GM19025 (cell line): ENCODE results near the gene HSD17B2.
"Not testable (repeated sequence)": the region's sequence is repeated elsewhere in the genome, so short reads cannot be mapped to it uniquely, and the experiment has no call there.

Source experiments
- ATAC-seq: cut with Tn5 transposase; IDR thresholded peaks from one replicate; pipeline ENCODE4 v1.9.1; 2021; ENCODE audit warnings: mild to moderate bottlenecking, low read depth, moderate library complexity; ENCODE audit not compliant: unreplicated experiment

Gene HSD17B2

GRCh38 chr16:82116535-82116934 is 81.5 kb downstream of the HSD17B2 start:
- no peak for ATAC-seq

DNA sequence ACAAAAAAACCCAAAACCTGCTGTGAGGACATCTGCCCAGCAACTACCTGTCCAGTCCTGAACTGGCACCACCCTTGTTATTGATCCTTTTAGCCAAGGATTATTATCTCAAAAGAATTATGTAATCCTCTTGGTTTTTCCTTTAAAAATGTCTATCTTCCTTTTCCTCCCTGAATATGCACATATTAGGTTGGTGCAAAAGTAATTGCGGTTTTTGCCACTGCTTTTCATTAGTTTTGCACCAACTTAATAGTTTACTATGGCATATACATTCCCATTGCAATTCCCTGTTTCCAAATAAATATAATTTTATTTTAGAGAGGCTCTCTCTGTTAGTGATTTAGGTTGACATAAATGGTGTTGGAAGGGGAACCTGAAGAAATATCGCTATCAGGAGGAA is 83.7 kb downstream of the HSD17B2 start:
- ATAC-seq: no peak

DNA sequence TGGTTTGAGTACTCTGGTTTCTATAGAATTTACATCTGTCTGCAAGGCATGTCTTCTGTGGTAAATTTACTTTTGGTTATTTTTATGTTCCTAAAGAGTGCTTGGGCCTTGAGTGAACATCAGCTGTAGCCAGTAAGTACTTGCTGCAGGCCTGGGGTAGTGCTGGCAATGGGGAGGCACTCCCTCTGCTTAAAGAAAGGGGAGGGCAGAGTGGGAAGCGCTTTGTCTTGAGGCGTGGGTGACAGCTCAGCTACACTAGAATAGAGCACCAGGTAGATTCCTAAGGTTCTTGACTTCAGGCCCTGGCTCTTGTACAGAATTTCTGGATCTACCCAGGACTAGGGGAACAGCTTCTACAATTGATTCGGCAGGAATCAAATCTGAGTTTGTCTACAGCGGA is 84.4 kb downstream of the HSD17B2 start:
- no peak for ATAC-seq

- ATAC-seq: no peak
These were observed 89.6 kb downstream of the HSD17B2 start for GRCh38 chr16:82124651-82125050.

- no peak for ATAC-seq
These were observed 94.8 kb downstream of the HSD17B2 start for GRCh38 chr16:82129881-82130280.

GRCh38 chr16:82133798-82134197 is 98.7 kb downstream of the HSD17B2 start:
- no peak for ATAC-seq

DNA sequence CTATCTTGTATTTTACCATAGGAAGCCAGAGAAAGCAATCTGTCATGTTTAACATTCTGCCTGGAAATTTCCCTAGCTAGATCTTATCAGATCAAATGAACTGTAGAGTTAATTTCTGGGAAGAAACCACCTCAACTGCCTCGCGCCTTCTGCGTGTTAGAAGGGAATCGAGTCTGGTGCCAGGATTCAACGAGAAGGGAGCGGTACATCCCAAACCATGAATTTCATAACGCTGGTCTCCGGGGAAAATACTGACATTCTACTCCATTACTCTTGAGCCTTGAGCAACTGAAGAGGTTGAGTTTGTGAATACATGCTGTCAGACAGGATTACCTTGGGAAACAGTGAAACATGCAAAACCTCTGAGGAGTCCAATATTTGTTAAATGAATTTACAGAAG is 99.8 kb downstream of the HSD17B2 start:
- ATAC-seq: no peak

- ATAC-seq: no peak
These were observed 100.8 kb downstream of the HSD17B2 start for GRCh38 chr16:82135844-82136243.

GRCh38 chr16:82136956-82137821 is 102.1 kb downstream of the HSD17B2 start:
- ATAC-seq: no peak

GRCh38 chr16:82137822-82138167 is 102.7 kb downstream of the HSD17B2 start:
- no peak for ATAC-seq

- no peak for ATAC-seq
These were observed 103.6 kb downstream of the HSD17B2 start for GRCh38 chr16:82138478-82139285.

GRCh38 chr16:82139286-82139571 is 104.2 kb downstream of the HSD17B2 start:
- ATAC-seq: not testable (repeated sequence)

DNA sequence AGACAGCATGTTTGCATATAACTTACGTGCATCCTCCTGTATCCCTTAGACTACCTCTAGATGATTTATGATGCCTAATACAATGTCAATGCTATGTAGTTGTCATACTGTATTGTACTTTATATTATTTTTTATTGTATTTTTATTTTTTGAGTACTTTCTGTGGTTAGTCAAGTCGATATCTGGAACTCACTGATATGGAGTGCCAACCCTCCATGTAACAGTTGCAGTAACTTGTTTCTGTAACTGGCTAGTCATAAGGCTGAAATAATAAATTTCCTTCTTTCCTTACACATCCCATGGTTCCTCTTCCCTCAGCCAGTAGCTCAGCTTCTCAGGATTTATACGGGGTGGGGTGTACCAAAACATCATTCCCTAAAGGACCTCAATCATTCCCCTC is 111.5 kb downstream of the HSD17B2 start:
- no peak for ATAC-seq

DNA sequence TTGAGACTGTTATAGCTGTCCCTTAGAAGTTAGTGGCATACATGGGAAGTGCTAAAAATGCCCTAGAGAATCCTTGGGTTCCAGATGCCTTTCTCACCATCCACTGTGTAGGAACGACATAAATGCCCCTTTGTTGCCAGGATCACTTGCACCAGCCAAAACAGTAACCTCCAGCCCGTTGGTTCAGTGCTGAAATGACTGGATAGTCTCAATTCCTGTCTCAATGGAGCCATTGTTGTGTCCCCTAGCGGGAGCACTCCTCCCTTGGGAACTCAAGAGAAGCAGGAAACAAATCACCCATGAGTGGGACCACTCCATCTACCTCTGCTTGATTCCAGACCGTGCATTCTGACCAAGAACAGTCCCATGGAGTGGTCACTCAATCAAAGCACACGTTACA is 111.9 kb downstream of the HSD17B2 start:
- no peak for ATAC-seq

- ATAC-seq: no peak
These were observed 112.5 kb downstream of the HSD17B2 start for GRCh38 chr16:82147546-82147945.
